Hypothalamus (tissue), 51 donors: ENCODE measurements around the gene EPHA6.

Source experiments
- DNase-seq, 51 donors: peaks; one replicate each; lab custom pipeline; 2025; lab: John Stamatoyannopoulos, UW

Gene EPHA6

DNA sequence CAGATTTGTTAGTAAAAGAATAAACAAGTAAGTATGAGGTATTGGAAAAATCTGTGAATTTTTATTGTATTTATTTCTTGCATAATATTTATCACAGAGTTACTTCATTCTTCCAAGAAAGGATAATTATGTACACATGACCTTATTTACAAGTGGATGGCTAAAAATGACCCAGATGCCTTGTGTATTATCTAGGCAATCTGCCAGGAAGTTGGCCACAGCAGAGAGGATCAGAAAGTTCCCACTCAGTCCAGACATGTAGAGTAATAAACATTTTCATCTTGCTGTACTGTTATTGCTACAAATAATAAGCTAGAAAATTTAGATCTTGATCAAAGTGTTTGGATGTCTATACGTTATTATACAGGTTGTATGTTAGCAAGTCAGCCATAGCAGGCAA, 317.1 kb downstream of the EPHA6 start:
- DNase-seq = no peak

GRCh38 chr3:97138914-97139541, 324.6 kb downstream of the EPHA6 start:
- no peak for DNase-seq

- no peak for DNase-seq
Measured at GRCh38 chr3:97148931-97149330, 334.5 kb downstream of the EPHA6 start.

DNA sequence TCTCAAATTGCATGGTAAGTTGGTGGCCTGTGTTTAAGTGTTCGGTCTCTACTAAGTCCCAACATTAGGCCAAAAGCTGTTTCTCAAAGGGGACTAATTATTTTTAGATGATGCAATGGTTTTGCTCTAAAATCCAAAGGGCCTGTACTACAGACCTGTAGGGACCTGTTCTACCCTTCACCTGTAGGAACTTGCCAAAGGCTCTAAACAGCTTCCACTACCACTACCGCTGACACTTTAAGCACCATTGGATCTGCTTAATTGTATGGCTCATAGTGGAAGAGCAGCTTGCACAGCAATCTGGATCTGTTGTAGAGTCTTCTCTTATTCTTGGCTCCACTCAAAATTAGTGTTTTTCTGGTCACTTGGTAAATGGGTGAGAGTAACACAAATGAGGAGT, 346.8 kb downstream of the EPHA6 start:
- DNase-seq = no peak

DNA sequence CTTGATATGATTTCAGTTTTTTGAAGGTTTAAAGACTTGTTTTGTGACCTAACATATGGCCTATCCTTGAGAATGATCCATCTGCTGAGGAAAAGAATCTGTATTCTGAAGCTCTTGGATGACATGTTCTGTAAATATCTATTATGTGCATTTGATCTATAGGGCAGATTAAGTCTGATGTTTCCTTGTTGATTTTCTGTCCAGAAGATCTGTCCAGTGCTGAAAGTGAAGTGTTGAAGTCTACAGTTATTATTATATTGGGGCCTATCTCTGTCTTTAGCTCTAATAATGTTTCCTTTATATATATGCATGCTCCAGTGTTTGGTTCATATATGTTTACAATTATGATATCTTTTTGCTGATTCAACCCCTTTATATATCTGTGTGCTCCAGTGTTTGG, 362.8 kb downstream of the EPHA6 start:
- no peak for DNase-seq

GRCh38 chr3:97181704-97182103, 367.3 kb downstream of the EPHA6 start:
- DNase-seq = no peak

DNA sequence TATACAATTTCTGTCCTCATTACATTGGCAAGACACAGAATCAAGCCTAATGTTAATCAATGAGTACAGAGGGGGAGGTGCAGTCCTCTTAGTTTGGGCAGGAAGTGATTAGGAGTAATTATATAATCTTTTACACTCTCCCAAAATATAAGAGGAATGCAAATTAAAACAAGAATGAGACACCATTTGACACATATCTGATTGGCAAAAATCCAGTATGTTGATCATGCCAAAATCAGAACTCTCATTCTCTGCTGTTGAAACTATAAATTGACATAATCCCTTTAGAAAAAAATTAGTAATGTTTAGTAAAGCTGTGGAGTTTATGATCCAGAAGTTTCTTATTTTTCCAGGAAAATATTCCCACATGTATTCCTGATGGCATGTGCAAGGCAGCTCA, 373.4 kb downstream of the EPHA6 start:
- DNase-seq = no peak

- DNase-seq = no peak
Measured at GRCh38 chr3:97189835-97190234, 375.4 kb downstream of the EPHA6 start.

DNA sequence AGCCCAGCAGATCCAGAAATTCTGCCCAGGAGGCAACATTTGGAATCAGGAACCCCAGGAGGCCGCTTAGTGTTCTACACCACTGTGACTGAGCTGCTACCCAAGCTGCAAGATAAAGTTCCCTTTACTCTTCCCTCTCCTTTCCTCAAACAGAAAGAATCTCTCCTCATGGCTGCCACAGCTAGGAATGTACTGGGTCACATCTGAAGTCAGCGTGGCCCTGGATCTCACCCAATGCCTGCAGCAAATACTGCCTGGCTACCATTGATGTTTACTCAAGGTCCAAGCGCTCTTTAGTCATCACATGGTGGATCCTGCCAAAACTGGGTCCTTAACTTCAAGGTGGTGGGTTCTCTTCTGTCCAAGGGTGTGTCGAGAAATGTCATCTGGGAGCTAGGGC, 382.7 kb downstream of the EPHA6 start:
- no peak for DNase-seq

GRCh38 chr3:97197830-97198229, 383.4 kb downstream of the EPHA6 start:
- DNase-seq = no peak

DNA sequence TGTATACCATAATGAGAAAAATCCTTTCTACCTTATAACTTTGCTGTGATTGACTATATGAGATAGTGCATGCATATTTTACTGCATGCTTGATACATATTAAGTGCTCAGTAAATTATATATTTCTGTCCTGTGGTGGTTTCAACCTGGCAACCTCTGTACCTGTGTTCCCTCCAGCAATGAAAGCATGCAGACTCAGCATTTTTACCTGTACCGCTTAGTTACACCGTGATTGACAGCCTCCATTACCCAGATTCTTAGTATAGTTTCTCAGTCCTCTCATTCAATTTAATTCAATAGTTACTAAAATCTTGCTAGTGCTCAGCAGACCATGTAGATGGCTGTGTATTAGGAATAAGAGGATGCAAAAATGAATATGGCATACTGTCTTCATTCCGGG, 386.0 kb downstream of the EPHA6 start:
- DNase-seq = no peak

DNA sequence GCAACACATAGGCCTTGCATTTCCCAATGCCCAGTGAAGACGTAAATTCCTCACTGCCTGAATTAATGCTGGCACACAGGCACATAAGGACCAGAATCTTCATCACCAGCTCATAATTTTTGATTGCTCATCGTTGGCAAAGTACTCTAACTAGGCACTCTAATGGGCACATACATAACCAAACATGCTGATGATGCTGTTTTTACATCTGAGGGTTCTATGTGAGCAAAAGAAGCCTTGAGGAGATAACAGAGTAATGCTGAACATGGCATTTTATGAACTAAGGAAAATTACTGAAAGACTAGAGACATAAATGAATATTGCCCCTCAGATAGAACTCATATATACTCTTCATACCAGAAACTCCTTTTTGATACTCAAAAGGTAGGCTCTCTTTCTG, 387.4 kb downstream of the EPHA6 start:
- DNase-seq = no peak

GRCh38 chr3:97228966-97229365, 414.6 kb downstream of the EPHA6 start:
- DNase-seq = no peak

GRCh38 chr3:97230486-97230885, 416.1 kb downstream of the EPHA6 start:
- no peak for DNase-seq

GRCh38 chr3:97232393-97233034, 418.1 kb downstream of the EPHA6 start:
- DNase-seq = no peak

DNA sequence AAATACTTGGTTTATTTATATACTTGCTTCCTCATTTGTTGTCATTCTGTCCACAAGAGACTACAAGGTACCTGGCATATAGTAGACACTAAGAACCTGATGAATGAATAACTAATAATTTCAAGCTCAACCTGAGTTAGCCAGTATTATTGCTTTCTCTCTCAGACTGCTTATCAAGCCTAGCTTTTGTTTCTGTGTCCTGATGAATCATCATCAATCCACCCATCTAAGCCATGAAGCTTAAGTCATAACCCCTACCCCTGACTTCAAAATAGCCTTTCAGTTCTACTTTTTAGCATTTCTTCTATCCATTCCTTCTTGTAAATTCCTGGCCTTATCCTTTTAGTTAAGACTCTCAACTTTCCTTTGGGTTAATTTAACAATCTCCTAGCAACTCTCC, 420.8 kb downstream of the EPHA6 start:
- no peak for DNase-seq

GRCh38 chr3:97235611-97236315, 421.4 kb downstream of the EPHA6 start:
- no peak for DNase-seq

GRCh38 chr3:97241417-97241816, 427.0 kb downstream of the EPHA6 start:
- no peak for DNase-seq

DNA sequence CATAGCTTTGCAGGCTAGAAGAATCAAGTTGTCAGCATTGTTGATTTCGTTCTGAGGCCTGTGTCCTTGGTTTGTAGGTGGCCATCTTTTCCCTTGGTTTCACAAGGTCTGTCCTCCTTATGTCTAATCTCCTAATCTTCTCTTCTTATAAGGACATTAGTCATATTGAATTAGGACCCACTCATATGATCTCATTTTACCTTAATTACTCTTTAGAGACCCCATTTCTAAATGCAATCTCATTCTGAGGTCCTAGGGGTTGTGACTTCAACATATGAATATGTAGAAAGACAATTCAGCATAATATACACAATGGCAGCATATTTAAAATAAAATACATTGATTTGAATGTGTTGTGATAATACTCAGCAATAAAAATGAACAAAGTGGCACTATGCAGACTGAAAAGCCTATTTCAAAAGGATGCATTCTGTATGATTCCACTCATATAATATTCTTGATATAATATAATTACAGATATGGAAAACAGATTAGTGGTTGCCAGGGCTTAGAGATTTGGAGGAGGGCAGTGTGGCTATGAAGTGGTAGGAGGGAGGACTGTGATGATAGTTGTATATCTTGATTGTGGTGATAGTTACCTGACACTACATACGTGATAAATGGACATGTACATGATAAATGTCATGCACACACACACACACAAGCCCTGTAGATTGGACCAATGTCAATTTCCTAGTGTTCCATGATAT, 431.0 kb downstream of the EPHA6 start:
- no peak for DNase-seq

- no peak for DNase-seq
Measured at GRCh38 chr3:97256060-97256459, 441.7 kb downstream of the EPHA6 start.

- DNase-seq = no peak
Measured at GRCh38 chr3:97257942-97258697, 443.7 kb downstream of the EPHA6 start.
